Neural cell (in vitro differentiated cells): ENCODE results near the gene TMEM74B. TPM values are rescaled to one million over a fixed set of nuclear protein-coding genes. Genes with fewer than 3 reads are reported as not detected.

Experiments
- H2AFZ ChIP-seq: fragments of 200-600, 300-800 bp; sonication (generic), shearing (Covaris generic); 2 replicates; pipeline ENCODE4 v1.6.0; 2014; ENCODE audit warnings: low read depth, mild to moderate bottlenecking, antibody characterized with exemption, low read length, moderate library complexity
- H3F3A ChIP-seq: fragments of 200-600 bp; shearing (Covaris generic); 2 replicates; pipeline ENCODE4 v1.6.1; 2016; ENCODE audit warnings: mild to moderate bottlenecking, moderate library complexity, mixed read lengths, antibody characterized with exemption, low read length; ENCODE audit not compliant: insufficient read depth, poor library complexity, severe bottlenecking
- H3K27ac ChIP-seq: fragments of 200-600, 300-800 bp; sonication (generic), shearing (Covaris generic); 2 replicates; pipeline ENCODE4 v1.5.1; 2014; ENCODE audit warnings: mild to moderate bottlenecking, low read length, moderate library complexity
- H3K27me3 ChIP-seq: fragments of 300-800, 200-600 bp; sonication (generic), shearing (Covaris generic); 2 replicates; pipeline ENCODE4 v1.6.0; 2014; ENCODE audit warnings: mild to moderate bottlenecking, low read depth, low read length, moderate library complexity; ENCODE audit not compliant: insufficient read depth
- H3K36me3 ChIP-seq: fragments of 300-800, 200-600 bp; sonication (generic), shearing (Covaris generic); 2 replicates; pipeline ENCODE4 v1.5.1; 2014; ENCODE audit warnings: mild to moderate bottlenecking, antibody characterized with exemption, low read length, moderate library complexity; ENCODE audit not compliant: insufficient read depth
- H3K4me2 ChIP-seq: fragments of 300-800, 200-600 bp; sonication (generic), shearing (Covaris generic); 2 replicates; pipeline ENCODE4 v1.6.0; 2014; ENCODE audit warnings: mild to moderate bottlenecking, low read length
- H3K4me3 ChIP-seq: fragments of 300-800, 200-600 bp; sonication (generic), shearing (Covaris generic); 2 replicates; pipeline ENCODE4 v1.5.1; 2014; ENCODE audit warnings: mild to moderate bottlenecking, low read length, moderate library complexity
- H3K79me2 ChIP-seq: fragments of 200-600 bp; shearing (Covaris generic); replicated peaks from 2 replicates; pipeline ENCODE4 v1.6.0; 2014; ENCODE audit warnings: mild to moderate bottlenecking, low read length, moderate library complexity; ENCODE audit not compliant: insufficient read depth
- H3K9ac ChIP-seq: fragments of 300-800, 200-600 bp; sonication (generic), shearing (Covaris generic); 2 replicates; pipeline ENCODE4 v1.6.1; 2016; ENCODE audit warnings: mild to moderate bottlenecking, low read length, mixed read lengths
- H3K9me2 ChIP-seq: fragments of 200-600 bp; shearing (Covaris generic); 2 replicates; pipeline ENCODE4 v1.6.1; 2016; ENCODE audit warnings: mild to moderate bottlenecking, low read length, mixed read lengths; ENCODE audit not compliant: insufficient read depth
- H3K9me3 ChIP-seq: fragments of 200-600, 300-800 bp; sonication (generic), shearing (Covaris generic); 2 replicates; pipeline ENCODE4 v1.6.1; 2016; ENCODE audit warnings: mild to moderate bottlenecking, mixed run types, low read length, moderate library complexity, mixed read lengths
- H4K20me1 ChIP-seq: fragments of 200-600 bp; shearing (Covaris generic); 2 replicates; pipeline ENCODE4 v1.6.1; 2016; ENCODE audit warnings: mild to moderate bottlenecking, mixed run types; ENCODE audit not compliant: insufficient read depth
- EP300 ChIP-seq: fragments of 450-650 bp; conservative IDR thresholded peaks from 2 replicates; pipeline ENCODE4 v1.6.1; 2014; ENCODE audit warnings: antibody characterized with exemption, mild to moderate bottlenecking, moderate library complexity; ENCODE audit not compliant: poor library complexity, severe bottlenecking
- EZH2 ChIP-seq: fragments of 200-600, 300-800 bp; shearing (Covaris generic), sonication (generic); IDR thresholded peaks from 2 replicates; pipeline ENCODE4 v1.6.1; 2014; ENCODE audit warnings: antibody characterized with exemption, low read length, borderline replicate concordance, mild to moderate bottlenecking; ENCODE audit not compliant: insufficient read depth, poor library complexity, severe bottlenecking
- POLR2AphosphoS5 ChIP-seq: IDR thresholded peaks from 2 replicates; pipeline ENCODE4 v1.6.1; 2012
- RAD21 ChIP-seq: fragments of 450-650 bp; conservative IDR thresholded peaks from 2 replicates; pipeline ENCODE4 v1.6.1; 2014; ENCODE audit warnings: antibody characterized with exemption, mild to moderate bottlenecking, moderate library complexity
- SMC3 ChIP-seq: fragments of 450-650 bp; conservative IDR thresholded peaks from 2 replicates; pipeline ENCODE4 v1.6.1; 2014; ENCODE audit warnings: antibody characterized with exemption, mild to moderate bottlenecking, moderate library complexity; ENCODE audit not compliant: poor library complexity
- polyA plus RNA-seq: library from polyadenylated mRNA; depleted of rRNA; stranded (reverse); fragments of >200 nt; gene quantifications from 2 replicates; pipeline ENCODE4 v1.2.3, GENCODE V29; 2014
- TF ChIP-seq, protein P1 (sequence below): fragments of 450-650 bp; IDR thresholded peaks from 2 replicates; pipeline ENCODE4 v1.5.1; 2014; ENCODE audit warnings: antibody characterized with exemption, mild to moderate bottlenecking, moderate library complexity; ENCODE audit not compliant: poor library complexity, severe bottlenecking
- TF ChIP-seq, protein P2 (sequence below): IDR thresholded peaks from 2 replicates; pipeline ENCODE4 v1.6.1; 2012; ENCODE audit warnings: borderline replicate concordance

Gene TMEM74B
- polyA plus RNA-seq, 1 donor from 2014 or later, result 155 TPM

DNA sequence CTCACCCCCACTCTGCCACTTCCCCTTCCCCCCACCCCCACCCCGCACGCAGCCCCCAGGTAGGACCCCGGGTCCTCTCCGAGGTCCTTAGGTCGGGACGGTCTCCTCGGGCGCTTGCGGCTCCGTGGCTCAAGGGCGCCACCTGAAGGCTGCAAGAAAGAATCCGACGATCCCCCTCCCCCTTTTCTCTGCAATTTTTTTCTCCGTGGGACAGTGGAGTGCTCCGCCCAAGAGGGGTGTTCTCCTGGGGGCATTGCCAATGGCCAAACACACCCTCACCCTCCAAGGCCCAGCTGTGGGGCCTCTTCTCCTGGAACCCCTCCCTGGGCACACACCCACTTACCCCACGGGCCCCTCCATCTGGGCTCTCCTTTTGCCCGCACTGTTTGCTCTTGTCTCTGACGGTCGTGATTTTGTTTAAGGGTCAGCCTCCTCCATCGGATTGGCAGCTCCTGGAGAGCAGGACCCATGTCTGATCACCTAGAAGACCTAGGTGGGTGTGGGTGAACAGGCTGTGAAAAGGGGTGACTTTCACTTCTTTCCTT lies 1.1 kb upstream of the TMEM74B start:
- Histone ChIP-seq H2AFZ (no peak overlapping the region), H3K4me2 (no peak overlapping the region)

DNA sequence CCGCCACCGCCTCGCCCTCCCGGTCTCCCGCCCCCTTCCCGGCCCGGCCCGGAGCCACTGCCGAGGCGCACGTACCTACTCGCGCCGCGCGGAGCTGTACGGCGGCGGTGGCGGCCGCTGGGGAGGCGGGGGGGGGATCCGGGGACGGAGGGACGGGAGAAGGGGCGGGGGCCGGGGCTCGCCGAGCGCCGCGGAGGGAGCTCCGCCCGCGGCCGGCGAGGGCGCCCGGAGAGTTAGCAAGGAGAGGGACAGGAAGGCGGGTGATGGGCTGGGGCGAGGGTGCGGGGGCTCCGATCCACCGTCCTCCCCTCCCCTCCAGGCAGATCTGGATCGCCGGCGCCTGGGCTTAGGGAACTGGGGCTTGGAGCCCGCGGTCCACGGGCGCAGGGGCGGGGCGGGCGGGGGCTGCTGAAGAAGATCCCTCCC lies 548 bp upstream of the TMEM74B start:
- no peaks in the 10 kb centered on the region for H4K20me1 ChIP-seq
- peak overlapping the region; percentile 79 for H3K4me3 ChIP-seq
- H2AFZ ChIP-seq, result no peak overlapping the region
- no peak overlapping the region for H3K27ac ChIP-seq
- no peaks in the 10 kb centered on the region for H3K9me3 ChIP-seq
- H3K4me2 ChIP-seq, result no peak overlapping the region
- H3K9me2 ChIP-seq, result no peaks in the 10 kb centered on the region
- H3K36me3 ChIP-seq, result no peaks in the 10 kb centered on the region
- H3K27me3 ChIP-seq, result peaks cover 8% of the 10 kb centered on the region
- peak overlapping the region; percentile 65 for H3K9ac ChIP-seq
- no peaks in the 10 kb centered on the region for H3K79me2 ChIP-seq
- TF ChIP-seq POLR2AphosphoS5 (no peak), EZH2 (no peak)
- TF ChIP-seq, protein P1, sequence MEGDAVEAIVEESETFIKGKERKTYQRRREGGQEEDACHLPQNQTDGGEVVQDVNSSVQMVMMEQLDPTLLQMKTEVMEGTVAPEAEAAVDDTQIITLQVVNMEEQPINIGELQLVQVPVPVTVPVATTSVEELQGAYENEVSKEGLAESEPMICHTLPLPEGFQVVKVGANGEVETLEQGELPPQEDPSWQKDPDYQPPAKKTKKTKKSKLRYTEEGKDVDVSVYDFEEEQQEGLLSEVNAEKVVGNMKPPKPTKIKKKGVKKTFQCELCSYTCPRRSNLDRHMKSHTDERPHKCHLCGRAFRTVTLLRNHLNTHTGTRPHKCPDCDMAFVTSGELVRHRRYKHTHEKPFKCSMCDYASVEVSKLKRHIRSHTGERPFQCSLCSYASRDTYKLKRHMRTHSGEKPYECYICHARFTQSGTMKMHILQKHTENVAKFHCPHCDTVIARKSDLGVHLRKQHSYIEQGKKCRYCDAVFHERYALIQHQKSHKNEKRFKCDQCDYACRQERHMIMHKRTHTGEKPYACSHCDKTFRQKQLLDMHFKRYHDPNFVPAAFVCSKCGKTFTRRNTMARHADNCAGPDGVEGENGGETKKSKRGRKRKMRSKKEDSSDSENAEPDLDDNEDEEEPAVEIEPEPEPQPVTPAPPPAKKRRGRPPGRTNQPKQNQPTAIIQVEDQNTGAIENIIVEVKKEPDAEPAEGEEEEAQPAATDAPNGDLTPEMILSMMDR, result no peak
- H3F3A ChIP-seq, result no peaks in the 10 kb centered on the region

More for the DNA sequence above, 1.1 kb upstream of the TMEM74B start:
- H3K79me2 ChIP-seq, result no peaks in the 10 kb centered on the region
- no peaks in the 10 kb centered on the region for H3K9me3 ChIP-seq
- no peaks in the 10 kb centered on the region for H3K36me3 ChIP-seq
- H3K27me3 ChIP-seq, result peaks cover 8% of the 10 kb centered on the region
- TF ChIP-seq EZH2, result no peak
- TF ChIP-seq, protein P2, sequence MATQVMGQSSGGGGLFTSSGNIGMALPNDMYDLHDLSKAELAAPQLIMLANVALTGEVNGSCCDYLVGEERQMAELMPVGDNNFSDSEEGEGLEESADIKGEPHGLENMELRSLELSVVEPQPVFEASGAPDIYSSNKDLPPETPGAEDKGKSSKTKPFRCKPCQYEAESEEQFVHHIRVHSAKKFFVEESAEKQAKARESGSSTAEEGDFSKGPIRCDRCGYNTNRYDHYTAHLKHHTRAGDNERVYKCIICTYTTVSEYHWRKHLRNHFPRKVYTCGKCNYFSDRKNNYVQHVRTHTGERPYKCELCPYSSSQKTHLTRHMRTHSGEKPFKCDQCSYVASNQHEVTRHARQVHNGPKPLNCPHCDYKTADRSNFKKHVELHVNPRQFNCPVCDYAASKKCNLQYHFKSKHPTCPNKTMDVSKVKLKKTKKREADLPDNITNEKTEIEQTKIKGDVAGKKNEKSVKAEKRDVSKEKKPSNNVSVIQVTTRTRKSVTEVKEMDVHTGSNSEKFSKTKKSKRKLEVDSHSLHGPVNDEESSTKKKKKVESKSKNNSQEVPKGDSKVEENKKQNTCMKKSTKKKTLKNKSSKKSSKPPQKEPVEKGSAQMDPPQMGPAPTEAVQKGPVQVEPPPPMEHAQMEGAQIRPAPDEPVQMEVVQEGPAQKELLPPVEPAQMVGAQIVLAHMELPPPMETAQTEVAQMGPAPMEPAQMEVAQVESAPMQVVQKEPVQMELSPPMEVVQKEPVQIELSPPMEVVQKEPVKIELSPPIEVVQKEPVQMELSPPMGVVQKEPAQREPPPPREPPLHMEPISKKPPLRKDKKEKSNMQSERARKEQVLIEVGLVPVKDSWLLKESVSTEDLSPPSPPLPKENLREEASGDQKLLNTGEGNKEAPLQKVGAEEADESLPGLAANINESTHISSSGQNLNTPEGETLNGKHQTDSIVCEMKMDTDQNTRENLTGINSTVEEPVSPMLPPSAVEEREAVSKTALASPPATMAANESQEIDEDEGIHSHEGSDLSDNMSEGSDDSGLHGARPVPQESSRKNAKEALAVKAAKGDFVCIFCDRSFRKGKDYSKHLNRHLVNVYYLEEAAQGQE, result no peak
- TF ChIP-seq, protein P1, result peak; percentile 76
- TF ChIP-seq SMC3, result peak; percentile 43
- peak; percentile 61 for TF ChIP-seq RAD21
- TF ChIP-seq EP300, result no peak
- peak overlapping the region; percentile 79 for H3K4me3 ChIP-seq
- H3F3A ChIP-seq, result no peaks in the 10 kb centered on the region
- H3K27ac ChIP-seq, result no peak overlapping the region
- peak overlapping the region; percentile 65 for H3K9ac ChIP-seq
- H4K20me1 ChIP-seq, result no peaks in the 10 kb centered on the region
- H3K9me2 ChIP-seq, result no peaks in the 10 kb centered on the region
